PFSK-1 (cell line): ENCODE measurements around the gene RBMS3.

ENCODE experiments used
- POLR2AphosphoS5 ChIP-seq: IDR thresholded peaks from 2 replicates; pipeline ENCODE4 v1.6.1; 2012; ENCODE audit warnings: low read depth, mild to moderate bottlenecking, control low read depth, low read length, moderate library complexity
- SIN3A ChIP-seq: IDR thresholded peaks from 2 replicates; pipeline ENCODE4 v1.6.1; 2012; ENCODE audit warnings: mild to moderate bottlenecking, low read length, moderate library complexity, borderline replicate concordance; ENCODE audit not compliant: insufficient read depth
- TAF1 ChIP-seq: IDR thresholded peaks from 2 replicates; pipeline ENCODE4 v1.6.1; 2012; ENCODE audit warnings: low read length, control low read depth, borderline replicate concordance; ENCODE audit not compliant: insufficient read depth
- TF ChIP-seq, protein P1 (sequence below), 2 experiments: IDR thresholded peaks; 2 replicates each; pipeline versions ENCODE4 v1.6.1 to v1.8.0; 2011 to 2012; ENCODE audit warnings: low read depth in 2 of 2, low read length in 2 of 2, control low read depth in 1 of 2, inconsistent platforms in 1 of 2, mild to moderate bottlenecking in 1 of 2, moderate library complexity in 1 of 2; ENCODE audit not compliant: insufficient read depth in 1 of 2

DNA sequence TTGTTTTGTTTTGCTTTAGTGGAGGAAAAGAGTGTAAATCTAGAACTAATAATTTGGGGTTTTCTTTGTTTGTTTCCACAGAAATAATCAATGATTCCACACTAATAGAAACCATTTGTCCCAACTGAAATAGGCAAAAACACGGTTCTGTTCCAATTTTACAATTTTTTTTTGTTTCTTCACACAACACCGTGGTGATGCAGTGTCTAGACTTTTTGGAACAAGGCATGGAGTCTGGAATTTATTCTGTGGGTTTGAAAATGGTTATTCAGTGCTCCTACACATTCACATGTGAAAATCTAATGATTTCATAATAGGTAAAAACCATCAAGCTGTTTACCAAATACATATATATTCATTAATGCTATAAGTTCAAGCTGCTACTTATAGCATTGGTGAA is 696.5 kb downstream of the RBMS3 start:
- TF ChIP-seq, protein P1, sequence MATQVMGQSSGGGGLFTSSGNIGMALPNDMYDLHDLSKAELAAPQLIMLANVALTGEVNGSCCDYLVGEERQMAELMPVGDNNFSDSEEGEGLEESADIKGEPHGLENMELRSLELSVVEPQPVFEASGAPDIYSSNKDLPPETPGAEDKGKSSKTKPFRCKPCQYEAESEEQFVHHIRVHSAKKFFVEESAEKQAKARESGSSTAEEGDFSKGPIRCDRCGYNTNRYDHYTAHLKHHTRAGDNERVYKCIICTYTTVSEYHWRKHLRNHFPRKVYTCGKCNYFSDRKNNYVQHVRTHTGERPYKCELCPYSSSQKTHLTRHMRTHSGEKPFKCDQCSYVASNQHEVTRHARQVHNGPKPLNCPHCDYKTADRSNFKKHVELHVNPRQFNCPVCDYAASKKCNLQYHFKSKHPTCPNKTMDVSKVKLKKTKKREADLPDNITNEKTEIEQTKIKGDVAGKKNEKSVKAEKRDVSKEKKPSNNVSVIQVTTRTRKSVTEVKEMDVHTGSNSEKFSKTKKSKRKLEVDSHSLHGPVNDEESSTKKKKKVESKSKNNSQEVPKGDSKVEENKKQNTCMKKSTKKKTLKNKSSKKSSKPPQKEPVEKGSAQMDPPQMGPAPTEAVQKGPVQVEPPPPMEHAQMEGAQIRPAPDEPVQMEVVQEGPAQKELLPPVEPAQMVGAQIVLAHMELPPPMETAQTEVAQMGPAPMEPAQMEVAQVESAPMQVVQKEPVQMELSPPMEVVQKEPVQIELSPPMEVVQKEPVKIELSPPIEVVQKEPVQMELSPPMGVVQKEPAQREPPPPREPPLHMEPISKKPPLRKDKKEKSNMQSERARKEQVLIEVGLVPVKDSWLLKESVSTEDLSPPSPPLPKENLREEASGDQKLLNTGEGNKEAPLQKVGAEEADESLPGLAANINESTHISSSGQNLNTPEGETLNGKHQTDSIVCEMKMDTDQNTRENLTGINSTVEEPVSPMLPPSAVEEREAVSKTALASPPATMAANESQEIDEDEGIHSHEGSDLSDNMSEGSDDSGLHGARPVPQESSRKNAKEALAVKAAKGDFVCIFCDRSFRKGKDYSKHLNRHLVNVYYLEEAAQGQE (IDR thresholded peaks at IDR 0.05; ENCODE audit: insufficient read depth in 1 of 2, low read depth in 2 of 2, low read length in 2 of 2) = no peak
- TF ChIP-seq TAF1 (no peak), POLR2AphosphoS5 (no peak), SIN3A (no peak)
